ENCODE measurements around the gene COX20. TPM values are rescaled to one million over a fixed set of nuclear protein-coding genes. Genes with fewer than 3 reads are reported as not detected.
"Not testable (repeated sequence)": the region's sequence is repeated elsewhere in the genome, so short reads cannot be mapped to it uniquely, and the experiment has no call there.

Gene COX20, protein sequence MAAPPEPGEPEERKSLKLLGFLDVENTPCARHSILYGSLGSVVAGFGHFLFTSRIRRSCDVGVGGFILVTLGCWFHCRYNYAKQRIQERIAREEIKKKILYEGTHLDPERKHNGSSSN
- 27.4 and 27.6 TPM in 2 replicates for total RNA-seq

DNA sequence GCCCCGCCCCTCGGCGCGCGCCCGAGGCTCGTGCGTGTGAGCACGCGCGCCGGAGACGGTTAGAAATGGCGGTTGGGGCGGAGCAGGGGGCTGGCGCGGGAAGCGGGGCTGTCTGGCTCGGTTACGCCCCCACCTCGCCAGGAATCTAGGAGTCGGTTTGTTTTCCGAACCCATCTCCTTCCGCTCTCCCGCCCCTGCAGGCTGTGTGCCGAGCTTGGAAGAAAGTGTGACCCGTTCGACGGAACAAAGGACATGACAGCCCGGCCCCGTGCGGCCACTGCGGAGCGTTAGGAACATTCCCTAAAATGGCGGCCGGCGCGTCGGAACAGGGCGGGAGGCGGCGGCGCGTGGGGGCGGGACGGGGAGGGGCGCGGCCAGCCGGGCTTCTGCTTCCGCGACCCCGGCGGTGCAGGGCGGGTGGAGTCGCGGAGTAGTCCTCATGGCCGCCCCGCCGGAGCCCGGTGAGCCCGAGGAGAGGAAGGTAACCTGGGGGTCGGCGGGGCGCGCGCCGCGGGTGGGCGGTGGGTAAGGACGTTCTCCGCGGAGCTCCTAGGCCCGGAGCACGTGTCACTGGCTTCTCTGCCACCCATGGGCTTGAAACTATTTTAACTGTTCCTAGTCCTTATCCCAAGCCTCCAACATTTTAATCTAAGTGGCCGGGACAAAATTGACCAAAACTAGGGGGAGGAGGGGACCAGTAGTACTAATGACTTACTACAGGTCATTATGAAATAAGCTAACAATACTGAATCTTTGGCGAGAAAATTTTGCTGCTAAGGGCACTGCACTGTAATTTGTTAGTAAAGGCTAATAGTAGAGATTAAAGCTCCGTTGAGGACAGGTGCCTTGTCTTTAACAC, at the start of gene COX20:
COX20 (plus strand) TSS at position 383 of the 859 bp plus-strand sequence; CDS start at position 440, 57 bp downstream.
- peak within 1 kb of the TSS; percentile 96 for H3K4me3 Mint-ChIP-seq

GRCh38 chr1:244788493-244789275, 46.8 kb upstream of the COX20 start:
- H3K4me1 Mint-ChIP-seq (ENCODE audit: low read depth) = no peaks in the 10 kb centered on the region
- no peak for DNase-seq (ENCODE audit: low spot score)
- no peaks in the 10 kb centered on the region for H3K9me3 Mint-ChIP-seq
- H3K4me3 Mint-ChIP-seq = no peak overlapping the region
- H3K36me3 Mint-ChIP-seq (ENCODE audit: low read depth) = no peaks in the 10 kb centered on the region
- peaks cover 5% of the 10 kb centered on the region for H3K27me3 Mint-ChIP-seq (ENCODE audit: insufficient read depth)
- H3K27ac Mint-ChIP-seq = no peak overlapping the region
- intact Hi-C loops (cut with micrococcal nuclease) = no loop called here

More for the DNA sequence above, at the start of gene COX20:
- H3K27me3 Mint-ChIP-seq (ENCODE audit: insufficient read depth) = no peaks in the 10 kb centered on the region
- H3K9me3 Mint-ChIP-seq = no peaks in the 10 kb centered on the region
- H3K27ac Mint-ChIP-seq = peak within 1 kb of the TSS; percentile 99
- intact Hi-C loops (cut with micrococcal nuclease) = loop anchor here (1.0 to 10.0 kb wide), 5 partner anchors 29 to 1731 kb away; partner anchors contain the start of genes CEP170, CNST, HNRNPU and SDCCAG8
- H3K36me3 Mint-ChIP-seq (ENCODE audit: low read depth) = peaks cover 34% of the 10 kb centered on the region
- peak; percentile 85 for DNase-seq (ENCODE audit: low spot score)
- H3K4me1 Mint-ChIP-seq (ENCODE audit: low read depth) = peaks cover 56% of the 10 kb centered on the region

GRCh38 chr1:244789276-244789580, 46.2 kb upstream of the COX20 start:
- Mint-ChIP-seq H3K9me3 (no peaks in the 10 kb centered on the region), H3K36me3 (ENCODE audit: low read depth) (no peaks in the 10 kb centered on the region), H3K4me3 (no peak overlapping the region), H3K27ac (no peak overlapping the region), H3K4me1 (ENCODE audit: low read depth) (no peaks in the 10 kb centered on the region), H3K27me3 (ENCODE audit: insufficient read depth) (peaks cover 5% of the 10 kb centered on the region)
- intact Hi-C loops (cut with micrococcal nuclease) = no loop called here
- DNase-seq (ENCODE audit: low spot score) = no peak

GRCh38 chr1:244789731-244790130, 45.7 kb upstream of the COX20 start:
- Mint-ChIP-seq H3K36me3 (ENCODE audit: low read depth) (no peaks in the 10 kb centered on the region), H3K27me3 (ENCODE audit: insufficient read depth) (peaks cover 5% of the 10 kb centered on the region), H3K9me3 (no peaks in the 10 kb centered on the region), H3K4me3 (no peak overlapping the region), H3K27ac (no peak overlapping the region), H3K4me1 (ENCODE audit: low read depth) (no peaks in the 10 kb centered on the region)
- no peak for DNase-seq (ENCODE audit: low spot score)
- intact Hi-C loops (cut with micrococcal nuclease) = no loop called here

- Mint-ChIP-seq H3K4me1 (ENCODE audit: low read depth) (no peaks in the 10 kb centered on the region), H3K27me3 (ENCODE audit: insufficient read depth) (peaks cover 5% of the 10 kb centered on the region), H3K9me3 (no peaks in the 10 kb centered on the region), H3K4me3 (no peak overlapping the region), H3K36me3 (ENCODE audit: low read depth) (no peaks in the 10 kb centered on the region), H3K27ac (no peak overlapping the region)
- no peak for DNase-seq (ENCODE audit: low spot score)
- intact Hi-C loops (cut with micrococcal nuclease) = no loop called here
These were observed 44.4 kb upstream of the COX20 start for GRCh38 chr1:244791061-244791460.

DNA sequence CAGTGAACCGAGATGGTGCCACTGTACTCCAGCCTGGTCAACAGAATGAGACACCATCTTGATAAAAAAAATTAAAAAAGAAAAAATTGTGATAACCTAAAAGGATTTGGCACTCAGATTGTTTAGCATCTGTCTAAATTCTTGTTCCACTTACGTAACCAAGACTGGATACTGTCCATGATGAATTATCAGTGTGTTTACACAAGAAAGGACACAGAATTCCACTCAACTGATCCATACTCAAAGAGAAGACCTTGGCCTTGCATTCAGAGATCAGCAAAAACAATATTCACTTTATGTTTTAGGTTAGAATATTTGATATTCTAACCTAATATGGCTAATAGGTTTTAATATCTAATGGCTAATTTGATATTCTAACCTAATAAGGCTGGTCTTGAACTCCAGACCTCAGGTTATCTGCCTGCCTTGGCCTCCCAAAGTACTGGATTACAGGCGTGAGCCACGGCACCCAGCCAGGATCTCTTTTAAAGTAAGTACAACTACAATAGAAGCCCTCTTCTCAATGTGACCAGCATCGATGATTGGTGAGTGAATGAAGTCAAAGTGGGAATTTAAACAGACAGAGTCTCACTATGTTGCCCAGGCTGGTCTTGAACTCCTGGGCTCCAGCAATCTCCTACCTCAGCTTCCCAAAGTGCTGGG, 43.1 kb upstream of the COX20 start:
- H3K36me3 Mint-ChIP-seq (ENCODE audit: low read depth) = no peaks in the 10 kb centered on the region
- H3K27me3 Mint-ChIP-seq (ENCODE audit: insufficient read depth) = peaks cover 5% of the 10 kb centered on the region
- intact Hi-C loops (cut with micrococcal nuclease) = no loop called here
- H3K4me1 Mint-ChIP-seq (ENCODE audit: low read depth) = no peaks in the 10 kb centered on the region
- no peak overlapping the region for H3K4me3 Mint-ChIP-seq
- no peaks in the 10 kb centered on the region for H3K9me3 Mint-ChIP-seq
- DNase-seq (ENCODE audit: low spot score) = no peak
- H3K27ac Mint-ChIP-seq = no peak overlapping the region

- Mint-ChIP-seq H3K27ac (no peak overlapping the region), H3K4me3 (no peak overlapping the region), H3K36me3 (ENCODE audit: low read depth) (no peaks in the 10 kb centered on the region), H3K4me1 (ENCODE audit: low read depth) (no peaks in the 10 kb centered on the region), H3K27me3 (ENCODE audit: insufficient read depth) (peaks cover 5% of the 10 kb centered on the region), H3K9me3 (no peaks in the 10 kb centered on the region)
- intact Hi-C loops (cut with micrococcal nuclease) = no loop called here
- DNase-seq (ENCODE audit: low spot score) = no peak
These were observed 41.4 kb upstream of the COX20 start for GRCh38 chr1:244794071-244794470.

DNA sequence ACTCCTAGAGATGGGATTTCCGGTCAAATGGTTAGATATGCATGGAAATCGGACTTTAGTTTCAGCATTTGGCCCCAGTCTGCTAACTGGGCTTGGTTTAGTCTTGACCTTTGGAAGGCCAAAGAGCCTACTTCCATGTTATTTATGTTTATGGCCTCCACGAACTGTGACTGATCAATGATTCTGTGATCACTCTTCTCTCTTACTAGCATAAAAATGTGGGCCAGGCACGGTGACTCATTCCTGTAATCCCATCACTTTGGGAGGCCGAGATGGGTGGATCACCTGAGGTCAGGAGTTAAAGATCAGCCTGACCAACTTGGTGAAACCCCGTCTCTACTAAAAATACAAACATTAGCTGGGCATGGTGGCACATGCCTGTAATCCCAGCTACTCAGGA, 40.9 kb upstream of the COX20 start:
- H3K9me3 Mint-ChIP-seq; H3K4me3 Mint-ChIP-seq; H3K36me3 Mint-ChIP-seq (ENCODE audit: low read depth); DNase-seq (ENCODE audit: low spot score); H3K4me1 Mint-ChIP-seq (ENCODE audit: low read depth); intact Hi-C loops (cut with micrococcal nuclease); H3K27ac Mint-ChIP-seq; H3K27me3 Mint-ChIP-seq (ENCODE audit: insufficient read depth): not testable (repeated sequence)

GRCh38 chr1:244796719-244797406, 38.6 kb upstream of the COX20 start:
- no peak overlapping the region for H3K4me3 Mint-ChIP-seq

DNA sequence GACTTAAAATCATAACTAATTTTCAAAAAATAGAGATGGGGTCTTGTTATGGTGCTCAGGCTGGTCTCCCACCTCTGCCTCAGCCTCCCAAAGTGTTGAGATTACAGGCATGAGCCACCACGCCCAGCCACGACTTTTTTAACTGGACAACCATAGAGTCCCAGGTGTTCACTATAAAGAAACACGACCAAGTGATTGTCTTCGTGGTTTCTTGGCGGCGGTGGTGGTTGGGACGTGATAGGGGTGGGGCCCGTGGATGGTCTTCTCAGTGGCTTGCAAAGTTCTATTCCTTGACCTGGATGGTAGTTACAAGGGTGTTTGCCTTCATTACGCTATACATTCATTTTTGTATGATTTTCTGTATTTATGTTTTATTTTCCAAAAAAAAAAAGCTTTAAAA, 34.6 kb upstream of the COX20 start:
- intact Hi-C loops (cut with micrococcal nuclease) = loop anchor here (1.0 to 2.0 kb wide), 4 partner anchors 33 to 241 kb away; partner anchors contain the start of gene HNRNPU
- no peak for DNase-seq (ENCODE audit: low spot score)
- Mint-ChIP-seq H3K27me3 (ENCODE audit: insufficient read depth) (peaks cover 14% of the 10 kb centered on the region), H3K9me3 (no peaks in the 10 kb centered on the region), H3K4me3 (no peak overlapping the region), H3K27ac (no peak overlapping the region), H3K4me1 (ENCODE audit: low read depth) (peaks cover 8% of the 10 kb centered on the region), H3K36me3 (ENCODE audit: low read depth) (no peaks in the 10 kb centered on the region)

More at GRCh38 chr1:244796719-244797406, 38.6 kb upstream of the COX20 start:
- H3K36me3 Mint-ChIP-seq (ENCODE audit: low read depth) = no peaks in the 10 kb centered on the region
- no peaks in the 10 kb centered on the region for H3K9me3 Mint-ChIP-seq
- DNase-seq (ENCODE audit: low spot score) = peak; percentile 19
- peaks cover 8% of the 10 kb centered on the region for H3K4me1 Mint-ChIP-seq (ENCODE audit: low read depth)
- no peak overlapping the region for H3K27ac Mint-ChIP-seq
- intact Hi-C loops (cut with micrococcal nuclease) = loop anchor here (1.0 to 2.0 kb wide), 3 partner anchors 144 to 245 kb away; partner anchors contain the start of gene DESI2
- peaks cover 10% of the 10 kb centered on the region for H3K27me3 Mint-ChIP-seq (ENCODE audit: insufficient read depth)

- Mint-ChIP-seq H3K27me3 (ENCODE audit: insufficient read depth) (peaks cover 14% of the 10 kb centered on the region), H3K4me1 (ENCODE audit: low read depth) (peaks cover 8% of the 10 kb centered on the region), H3K9me3 (no peaks in the 10 kb centered on the region), H3K4me3 (no peak overlapping the region), H3K36me3 (ENCODE audit: low read depth) (no peaks in the 10 kb centered on the region), H3K27ac (no peak overlapping the region)
- intact Hi-C loops (cut with micrococcal nuclease) = loop anchor here (1.0 to 2.0 kb wide), 4 partner anchors 33 to 241 kb away; partner anchors contain the start of gene HNRNPU
- peak; percentile 6 for DNase-seq (ENCODE audit: low spot score)
These were observed 34.2 kb upstream of the COX20 start for GRCh38 chr1:244801246-244801645.

DNA sequence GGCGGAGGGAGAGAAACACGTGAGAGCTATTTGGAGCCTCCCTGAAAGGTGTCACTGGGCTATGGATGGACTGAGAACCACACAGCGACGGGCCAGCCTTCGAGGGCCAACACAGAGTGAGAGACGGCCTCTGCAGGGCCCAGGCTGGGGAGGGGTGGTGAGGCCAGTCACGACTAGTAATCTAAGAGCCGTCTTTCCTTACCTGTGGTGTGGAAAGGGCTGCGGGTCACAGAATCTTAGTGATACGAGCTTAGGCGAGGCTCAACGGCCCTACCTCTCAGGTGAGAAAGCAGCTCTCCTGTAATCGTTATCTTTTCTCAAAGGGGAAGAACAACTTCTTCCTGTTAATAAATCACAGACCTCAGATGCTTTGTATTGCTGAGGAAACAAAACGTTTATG, 33.4 kb upstream of the COX20 start:
- Mint-ChIP-seq H3K27me3 (ENCODE audit: insufficient read depth) (peaks cover 14% of the 10 kb centered on the region), H3K27ac (no peak overlapping the region), H3K9me3 (no peaks in the 10 kb centered on the region), H3K4me1 (ENCODE audit: low read depth) (peaks cover 8% of the 10 kb centered on the region), H3K36me3 (ENCODE audit: low read depth) (no peaks in the 10 kb centered on the region), H3K4me3 (no peak overlapping the region)
- intact Hi-C loops (cut with micrococcal nuclease) = no loop called here
- DNase-seq (ENCODE audit: low spot score) = no peak
